Measurements from ENCODE around the gene CD69. TPM values are rescaled to one million over a fixed set of nuclear protein-coding genes. Genes with fewer than 3 reads are reported as not detected.

The CD69 gene
- total and polyA plus RNA-seq, 7 donors, result 2.3 to 31.4 (median 3.0) TPM

DNA sequence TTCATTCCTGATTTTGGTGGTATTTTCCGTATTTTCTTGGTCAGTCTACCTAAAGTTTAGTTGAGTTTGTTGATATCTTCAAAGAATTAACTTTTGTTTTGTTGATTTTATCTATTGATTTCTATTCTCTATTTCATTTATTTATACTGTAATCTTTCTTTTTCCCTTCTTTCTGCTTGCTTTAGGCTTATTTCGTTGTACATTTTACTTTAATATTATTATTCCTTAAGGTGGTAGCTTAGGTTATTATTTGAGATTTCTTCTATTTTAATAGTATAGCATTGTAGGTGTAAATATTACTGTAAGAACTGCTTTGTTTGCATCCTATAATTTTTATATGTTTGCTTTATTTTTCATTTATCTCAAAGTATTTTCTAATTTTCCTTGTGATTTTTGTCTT is 45.2 kb upstream of the CD69 start:
- TF ChIP-seq POLR2AphosphoS5 (IDR thresholded peaks at IDR 0.05) (no peak), EP300 (IDR thresholded peaks at IDR 0.05) (no peak), POLR2A (IDR thresholded peaks at IDR 0.05) (no peak)
- TF ChIP-seq, protein P1, sequence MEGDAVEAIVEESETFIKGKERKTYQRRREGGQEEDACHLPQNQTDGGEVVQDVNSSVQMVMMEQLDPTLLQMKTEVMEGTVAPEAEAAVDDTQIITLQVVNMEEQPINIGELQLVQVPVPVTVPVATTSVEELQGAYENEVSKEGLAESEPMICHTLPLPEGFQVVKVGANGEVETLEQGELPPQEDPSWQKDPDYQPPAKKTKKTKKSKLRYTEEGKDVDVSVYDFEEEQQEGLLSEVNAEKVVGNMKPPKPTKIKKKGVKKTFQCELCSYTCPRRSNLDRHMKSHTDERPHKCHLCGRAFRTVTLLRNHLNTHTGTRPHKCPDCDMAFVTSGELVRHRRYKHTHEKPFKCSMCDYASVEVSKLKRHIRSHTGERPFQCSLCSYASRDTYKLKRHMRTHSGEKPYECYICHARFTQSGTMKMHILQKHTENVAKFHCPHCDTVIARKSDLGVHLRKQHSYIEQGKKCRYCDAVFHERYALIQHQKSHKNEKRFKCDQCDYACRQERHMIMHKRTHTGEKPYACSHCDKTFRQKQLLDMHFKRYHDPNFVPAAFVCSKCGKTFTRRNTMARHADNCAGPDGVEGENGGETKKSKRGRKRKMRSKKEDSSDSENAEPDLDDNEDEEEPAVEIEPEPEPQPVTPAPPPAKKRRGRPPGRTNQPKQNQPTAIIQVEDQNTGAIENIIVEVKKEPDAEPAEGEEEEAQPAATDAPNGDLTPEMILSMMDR (IDR thresholded peaks at IDR 0.05), result no peak
- intact Hi-C loops (cut with DNase I), result no loop called here
- WGBS, 2 donors, result 92 to 93% methylated on average over 2 of the region's 2 CpGs
- H3K9me3 ChIP-seq, result no peaks in the 10 kb centered on the region
- no peak overlapping the region for H3K27ac ChIP-seq
- DNase-seq, result no peak
- H3K4me3 ChIP-seq, result no peak overlapping the region
- H3K4me1 ChIP-seq, result no peaks in the 10 kb centered on the region
- no peaks in the 10 kb centered on the region for H3K36me3 ChIP-seq
- no peaks in the 10 kb centered on the region for H3K27me3 ChIP-seq

- Histone ChIP-seq H3K36me3 (no peaks in the 10 kb centered on the region), H3K4me3 (no peak overlapping the region), H3K4me1 (no peaks in the 10 kb centered on the region), H3K27ac (no peak overlapping the region), H3K9me3 (no peaks in the 10 kb centered on the region), H3K27me3 (no peaks in the 10 kb centered on the region)
- intact Hi-C loops (cut with DNase I), result no loop called here
- DNase-seq, result no peak
- WGBS, 2 donors, result 40 to 82% methylated on average over 1 of the region's 1 CpG
- no peak for TF ChIP-seq EP300 (IDR thresholded peaks at IDR 0.05)
Measured at GRCh38 chr12:9799961-9800360, 39.3 kb upstream of the CD69 start.

DNA sequence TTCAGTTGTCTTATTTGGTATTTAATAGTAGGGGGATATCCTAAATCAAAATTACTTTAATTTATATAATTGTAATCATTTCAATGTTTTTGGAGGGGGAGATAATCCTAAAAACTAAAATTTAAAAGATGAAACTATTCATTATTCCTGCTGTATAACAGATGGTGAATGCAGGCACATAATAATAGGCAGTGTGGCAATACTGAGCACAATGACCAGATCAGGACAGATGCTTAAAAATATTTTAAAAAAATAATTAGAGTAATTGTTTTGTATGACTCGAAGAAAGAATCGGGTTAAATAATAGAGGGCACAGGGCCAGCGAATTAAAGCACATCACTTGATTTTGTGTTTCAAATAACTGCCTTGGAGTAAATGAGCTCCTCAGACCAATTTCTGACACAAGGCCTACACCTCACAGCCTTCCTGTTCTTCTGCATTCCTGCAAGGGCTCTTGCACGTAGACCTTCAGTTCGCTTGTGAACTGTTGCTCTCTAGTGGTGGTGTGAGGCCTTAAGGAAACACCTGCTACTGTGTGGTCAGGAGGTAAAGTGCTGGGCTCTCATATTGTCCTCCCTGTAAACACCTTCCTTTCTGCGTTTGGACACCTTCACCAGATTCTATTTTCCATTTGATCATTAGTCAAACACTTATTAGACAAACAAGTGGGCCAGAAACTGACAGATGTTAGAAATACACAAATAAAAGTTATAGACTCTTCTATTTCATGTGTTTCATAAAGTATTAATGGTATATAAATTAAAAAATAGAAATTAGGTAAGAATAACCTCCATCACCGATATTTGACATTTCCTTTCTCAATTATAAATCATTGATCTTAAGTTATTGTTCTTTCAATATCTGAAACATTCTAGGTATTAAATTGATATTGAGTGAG is 37.3 kb upstream of the CD69 start:
- DNase-seq, result no peak
- no peaks in the 10 kb centered on the region for H3K36me3 ChIP-seq
- no peaks in the 10 kb centered on the region for H3K9me3 ChIP-seq
- no peaks in the 10 kb centered on the region for H3K27me3 ChIP-seq
- TF ChIP-seq POLR2A (IDR thresholded peaks at IDR 0.05), result no peak
- TF ChIP-seq, protein P1 (IDR thresholded peaks at IDR 0.05), result no peak
- no peak for TF ChIP-seq POLR2AphosphoS5 (IDR thresholded peaks at IDR 0.05)
- no peak for TF ChIP-seq EP300 (IDR thresholded peaks at IDR 0.05)
- no peak overlapping the region for H3K27ac ChIP-seq
- no peaks in the 10 kb centered on the region for H3K4me1 ChIP-seq
- no peak overlapping the region for H3K4me3 ChIP-seq
- WGBS, 2 donors, result 43 to 50% methylated on average over 7 of the region's 7 CpGs
- intact Hi-C loops (cut with DNase I), result no loop called here

GRCh38 chr12:9796971-9797370 is 36.3 kb upstream of the CD69 start:
- TF ChIP-seq POLR2A (IDR thresholded peaks at IDR 0.05), result no peak
- TF ChIP-seq POLR2AphosphoS5 (IDR thresholded peaks at IDR 0.05), result no peak
- TF ChIP-seq, protein P1 (IDR thresholded peaks at IDR 0.05), result no peak
- no peak for TF ChIP-seq EP300 (IDR thresholded peaks at IDR 0.05)
- no peaks in the 10 kb centered on the region for H3K27me3 ChIP-seq
- H3K27ac ChIP-seq, result no peak overlapping the region
- DNase-seq, result no peak
- 53 to 63% methylated on average over 7 of the region's 7 CpGs for WGBS, 2 donors
- intact Hi-C loops (cut with DNase I), result no loop called here
- H3K4me3 ChIP-seq, result no peak overlapping the region
- H3K9me3 ChIP-seq, result no peaks in the 10 kb centered on the region
- no peaks in the 10 kb centered on the region for H3K4me1 ChIP-seq
- no peaks in the 10 kb centered on the region for H3K36me3 ChIP-seq

DNA sequence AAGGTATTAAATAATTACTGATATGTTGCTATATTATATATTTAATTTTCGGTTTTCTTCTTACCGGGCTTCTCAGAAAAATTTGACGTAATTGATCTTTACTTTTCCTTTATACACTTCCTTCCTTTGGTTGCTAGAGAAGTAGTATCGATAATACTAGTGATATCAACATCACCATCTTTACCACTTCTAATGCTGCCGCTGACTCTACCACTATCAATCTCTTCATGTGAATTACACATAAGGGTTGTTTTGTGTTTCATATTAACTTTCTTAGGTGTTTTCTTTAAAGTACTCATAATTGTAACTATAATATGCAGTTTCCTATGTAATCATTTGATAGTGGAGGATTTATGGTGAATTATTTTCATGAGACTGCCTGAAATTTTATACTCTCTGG is 35.6 kb upstream of the CD69 start:
- H3K4me3 ChIP-seq, result no peak overlapping the region
- TF ChIP-seq, protein P1 (IDR thresholded peaks at IDR 0.05), result no peak
- no peak for TF ChIP-seq EP300 (IDR thresholded peaks at IDR 0.05)
- TF ChIP-seq POLR2AphosphoS5 (IDR thresholded peaks at IDR 0.05), result no peak
- TF ChIP-seq POLR2A (IDR thresholded peaks at IDR 0.05), result no peak
- 54 to 89% methylated on average over 5 of the region's 5 CpGs for WGBS, 2 donors
- no peak for DNase-seq
- intact Hi-C loops (cut with DNase I), result no loop called here
- no peaks in the 10 kb centered on the region for H3K36me3 ChIP-seq
- no peaks in the 10 kb centered on the region for H3K4me1 ChIP-seq
- H3K9me3 ChIP-seq, result no peaks in the 10 kb centered on the region
- no peaks in the 10 kb centered on the region for H3K27me3 ChIP-seq
- H3K27ac ChIP-seq, result no peak overlapping the region

Measured in sigmoid colon (tissue), 7 donors.